ENCODE measurements around the gene DPP10. TPM values are rescaled to one million over a fixed set of nuclear protein-coding genes. Genes with fewer than 3 reads are reported as not detected.
A peak's percentile ranks its signal among the peaks of the same experiment; 100 is the strongest.
"Not testable (repeated sequence)": the region's sequence is repeated elsewhere in the genome, so short reads cannot be mapped to it uniquely, and the experiment has no call there.

The DPP10 gene
- total RNA-seq (2014; rRNA removed; shearing (Covaris generic)) = not detected in 2 replicates

GRCh38 chr2:114442510-114442909 is at the start of gene DPP10:
TSS of gene DPP10 (plus strand) at chr2:114442641.
- peak; percentile 13 for DNase-seq (ENCODE audit: low read depth)

GRCh38 chr2:114400890-114401289 is 41.6 kb upstream of the DPP10 start:
- DNase-seq (ENCODE audit: low read depth) = no peak

- DNase-seq (ENCODE audit: low read depth) = no peak
Measured at GRCh38 chr2:114405247-114406116, 37.0 kb upstream of the DPP10 start.

- no peak for DNase-seq (ENCODE audit: low read depth)
Measured at GRCh38 chr2:114406347-114406746, 36.1 kb upstream of the DPP10 start.

GRCh38 chr2:114407353-114407752 is 35.1 kb upstream of the DPP10 start:
- not testable (repeated sequence) for DNase-seq (ENCODE audit: low read depth)

GRCh38 chr2:114421781-114422180 is 20.7 kb upstream of the DPP10 start:
- no peak for DNase-seq (ENCODE audit: low read depth)

- no peak for DNase-seq (ENCODE audit: low read depth)
Measured at GRCh38 chr2:114424699-114425098, 17.7 kb upstream of the DPP10 start.

- DNase-seq (ENCODE audit: low read depth) = no peak
Measured at GRCh38 chr2:114426756-114427155, 15.7 kb upstream of the DPP10 start.

- no peak for DNase-seq (ENCODE audit: low read depth)
Measured at GRCh38 chr2:114436329-114436728, 6.1 kb upstream of the DPP10 start.

GRCh38 chr2:114446571-114446970 is 4.1 kb downstream of the DPP10 start:
- no peak for DNase-seq (ENCODE audit: low read depth)

- no peak for DNase-seq (ENCODE audit: low read depth)
Measured at GRCh38 chr2:114450639-114451038, 8.2 kb downstream of the DPP10 start.

- no peak for DNase-seq (ENCODE audit: low read depth)
Measured at GRCh38 chr2:114456566-114456965, 14.1 kb downstream of the DPP10 start.

GRCh38 chr2:114457956-114458355 is 15.5 kb downstream of the DPP10 start:
- DNase-seq (ENCODE audit: low read depth) = no peak

- no peak for DNase-seq (ENCODE audit: low read depth)
Measured at GRCh38 chr2:114461116-114461515, 18.7 kb downstream of the DPP10 start.

GRCh38 chr2:114464961-114465706 is 22.7 kb downstream of the DPP10 start:
- no peak for DNase-seq (ENCODE audit: low read depth)

GRCh38 chr2:114468343-114468742 is 25.9 kb downstream of the DPP10 start:
- no peak for DNase-seq (ENCODE audit: low read depth)

- no peak for DNase-seq (ENCODE audit: low read depth)
Measured at GRCh38 chr2:114472246-114472645, 29.8 kb downstream of the DPP10 start.

- DNase-seq (ENCODE audit: low read depth) = no peak
Measured at GRCh38 chr2:114472726-114473125, 30.3 kb downstream of the DPP10 start.

- DNase-seq (ENCODE audit: low read depth) = no peak
Measured at GRCh38 chr2:114488841-114489530, 46.5 kb downstream of the DPP10 start.

GRCh38 chr2:114495046-114495445 is 52.6 kb downstream of the DPP10 start:
- no peak for DNase-seq (ENCODE audit: low read depth)

- no peak for DNase-seq (ENCODE audit: low read depth)
Measured at GRCh38 chr2:114496959-114497358, 54.5 kb downstream of the DPP10 start.

- DNase-seq (ENCODE audit: low read depth) = no peak
Measured at GRCh38 chr2:114499101-114499500, 56.7 kb downstream of the DPP10 start.
